Mammary epithelial cell (primary cell): ENCODE measurements around the gene LSM3.
A peak's percentile ranks its signal among the peaks of the same experiment; 100 is the strongest.

Source experiments
- CTCF ChIP-seq, 2 donors: IDR thresholded peaks in 1 of 2; conservative IDR thresholded peaks in 1 of 2; 2 replicates each; pipeline ENCODE4 v1.5.1; 2011 to 2012; ENCODE audit warnings: inconsistent platforms in 2 of 2, low read length in 2 of 2, mild to moderate bottlenecking in 2 of 2, control low read depth in 1 of 2, low read depth in 1 of 2; ENCODE audit not compliant: insufficient read depth in 1 of 2; ENCODE audit errors: extremely low read depth in 1 of 2
- EZH2 ChIP-seq: IDR thresholded peaks from 2 replicates; pipeline ENCODE4 v1.6.1; 2012; ENCODE audit warnings: low read length, inconsistent platforms, borderline replicate concordance

- TF ChIP-seq CTCF (conservative IDR thresholded peaks at IDR 0.05 in 1 of 2, IDR thresholded peaks at IDR 0.05 in 1 of 2; ENCODE audit: extremely low read depth in 1 of 2, insufficient read depth in 1 of 2, low read depth in 1 of 2, low read length in 2 of 2) (peak; percentile 7 to 27), EZH2 (no peak)
Measured at GRCh38 chr3:14148041-14148985, 30.3 kb upstream of the LSM3 start.
